ENCODE data around the gene ENGASE. TPM values are rescaled to one million over a fixed set of nuclear protein-coding genes. Genes with fewer than 3 reads are reported as not detected.

Gene ENGASE
- total and polyA plus RNA-seq, 9 of the 15 experiments (the other 6 are each of a cell fraction or from before 2014, with no cell fraction given): 0.06 to 45.5 (median 13.9) TPM

DNA sequence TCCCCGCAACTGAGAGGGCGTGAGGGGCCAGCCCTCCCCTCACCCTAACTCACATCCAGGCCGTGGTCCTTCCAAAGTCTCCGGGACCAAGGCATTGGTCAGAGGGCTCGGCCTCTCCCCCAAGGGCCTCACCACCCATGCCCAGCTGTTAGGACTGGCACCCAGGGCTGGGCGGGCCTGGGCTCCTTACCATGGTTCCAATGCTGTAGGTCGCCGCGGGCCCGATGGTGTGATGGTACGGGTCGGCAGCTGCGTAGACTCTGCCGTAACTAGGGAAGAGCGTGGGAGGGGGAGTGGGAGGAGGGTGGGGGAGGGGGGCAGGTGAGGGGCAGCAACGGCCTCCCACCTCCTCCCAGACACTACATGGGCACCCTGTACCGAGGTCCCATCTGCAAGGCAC is 19.6 kb downstream of the ENGASE start:
- in situ Hi-C loops (cut with MboI): no loop called here
- BruUV-seq (replicated peaks): no TSS peak
- CTCF ChIA-PET (ENCODE audit: low intra/inter-chr PET ratio): no interaction called here
- Histone ChIP-seq H3K36me3 (ENCODE audit: control insufficient read depth, insufficient read depth, low read length) (no peaks in the 10 kb centered on the region), H3K9me1 (ENCODE audit: control insufficient read depth, insufficient read depth, low read length) (no peaks in the 10 kb centered on the region), H2AFZ (ENCODE audit: low read depth, low read length) (no peak overlapping the region), H3K9ac (ENCODE audit: insufficient read depth in 1 of 2, low read depth in 2 of 2, low read length in 2 of 2) (no peak overlapping the region), H3K4me1 (replicated peaks in 1 of 2; ENCODE audit: control insufficient read depth in 2 of 2, insufficient read depth in 2 of 2, low read length in 2 of 2) (peaks cover 0 to 27% of the 10 kb centered on the region in 2 experiments; a peak in 2 of 5 replicates), H3K27ac (ENCODE audit: extremely low read depth, low read depth, low read length) (no peak overlapping the region), H4K20me1 (replicated peaks; ENCODE audit: control insufficient read depth, insufficient read depth, low read length) (peaks cover 22% of the 10 kb centered on the region), H3K9me3 (replicated peaks; ENCODE audit: control insufficient read depth, insufficient read depth, low read depth, low read length) (no peaks in the 10 kb centered on the region), H3K79me2 (ENCODE audit: control insufficient read depth, insufficient read depth, low read length) (no peaks in the 10 kb centered on the region), H3K4me2 (ENCODE audit: insufficient read depth, low read length) (no peak overlapping the region), H3K27me3 (ENCODE audit: control insufficient read depth in 2 of 2, insufficient read depth in 2 of 2, low read length in 2 of 2) (peaks cover 23 to 55% of the 10 kb centered on the region in 2 experiments; a peak in 4 of 5 replicates), H3K4me3 (no peak overlapping the region)
- TF ChIP-seq NR2C2 (CRISPR knock-in tag; IDR thresholded peaks at IDR 0.05) (no peak), NR2C2 (tag; IDR thresholded peaks at IDR 0.05) (no peak), ZNF696 (CRISPR knock-in tag; conservative IDR thresholded peaks at IDR 0.05) (no peak), TEAD1 (CRISPR knock-in tag; IDR thresholded peaks at IDR 0.05) (no peak), ATF6 (CRISPR knock-in tag; IDR thresholded peaks at IDR 0.05) (no peak), WHSC1 (IDR thresholded peaks at IDR 0.05; ENCODE audit: low read length) (no peak), SMARCA4 (IDR thresholded peaks at IDR 0.05) (no peak), ZNF124 (CRISPR knock-in tag; IDR thresholded peaks at IDR 0.05) (no peak), SFPQ (IDR thresholded peaks at IDR 0.05; ENCODE audit: low read depth, low read length) (no peak), FOXA3 (CRISPR knock-in tag; conservative IDR thresholded peaks at IDR 0.05 in 1 of 2, IDR thresholded peaks at IDR 0.05 in 1 of 2) (no peak), ZNF586 (CRISPR knock-in tag; conservative IDR thresholded peaks at IDR 0.05) (no peak), BDP1 (IDR thresholded peaks at IDR 0.05; ENCODE audit: insufficient read depth, insufficient read length) (no peak), HIVEP1 (CRISPR knock-in tag; IDR thresholded peaks at IDR 0.05) (no peak)
- POLR2A ChIA-PET: interaction anchor here (2.3 kb wide), 1 partner anchor 9 kb away, joined by 9 read pairs; no protein-coding TSS in a partner anchor
- 7% methylated on average over 12 of the region's 17 CpGs for WGBS (ENCODE audit: insufficient coverage, low coverage, missing lambda C conversion rate)
- ATAC-seq (no peak), DNase-seq (ENCODE audit: extremely low read depth in 1 of 4, low spot score in 3 of 4) (no peak), FAIRE-seq (no peak)
- intact Hi-C loops (cut with micrococcal nuclease): no loop called here
